Measurements from ENCODE around the gene OTOP1. TPM values are rescaled to one million over a fixed set of nuclear protein-coding genes. Genes with fewer than 3 reads are reported as not detected.
"Not testable (repeated sequence)": the region's sequence is repeated elsewhere in the genome, so short reads cannot be mapped to it uniquely, and the experiment has no call there.

OTOP1 gene
- total and polyA plus RNA-seq, 9 donors = not detected

DNA sequence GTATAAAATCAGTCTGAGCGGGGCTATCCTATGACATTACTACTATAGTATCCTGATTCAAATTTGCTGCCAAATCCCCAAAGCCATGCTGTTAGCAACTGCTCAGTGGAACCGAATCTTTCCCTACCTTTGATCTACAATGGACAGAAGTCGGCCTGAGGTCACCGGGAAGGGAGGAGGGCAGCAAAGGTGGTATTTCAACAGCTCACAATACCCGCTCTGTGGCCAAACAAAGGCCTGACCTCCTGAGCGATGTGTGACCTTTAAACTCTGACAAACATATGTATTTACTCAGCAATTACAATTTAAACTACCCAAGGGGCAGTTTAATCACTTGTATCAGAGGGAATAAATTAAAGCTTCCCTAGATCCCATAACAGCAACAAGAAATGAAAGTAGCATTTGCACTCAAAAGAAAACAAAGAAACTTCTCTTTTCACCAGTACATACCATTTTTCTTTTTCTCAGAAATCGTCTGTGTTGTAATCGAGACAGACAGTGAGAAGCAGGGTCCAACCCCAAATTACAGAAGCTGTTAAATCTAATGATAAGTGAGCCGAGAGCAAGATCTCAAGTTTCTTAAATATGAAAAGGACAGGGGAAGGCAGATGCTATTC is 32.9 kb upstream of the OTOP1 start:
- Histone ChIP-seq H3K27me3 (no peaks in the 10 kb centered on the region), H3K27ac (no peak overlapping the region), H3K4me3 (no peak overlapping the region), H3K4me1 (ENCODE audit: insufficient read depth) (no peaks in the 10 kb centered on the region), H3K9me3 (no peaks in the 10 kb centered on the region), H3K36me3 (no peaks in the 10 kb centered on the region)
- TF ChIP-seq POLR2A (IDR thresholded peaks at IDR 0.05) (no peak), EP300 (IDR thresholded peaks at IDR 0.05) (no peak)
- TF ChIP-seq, protein P1, sequence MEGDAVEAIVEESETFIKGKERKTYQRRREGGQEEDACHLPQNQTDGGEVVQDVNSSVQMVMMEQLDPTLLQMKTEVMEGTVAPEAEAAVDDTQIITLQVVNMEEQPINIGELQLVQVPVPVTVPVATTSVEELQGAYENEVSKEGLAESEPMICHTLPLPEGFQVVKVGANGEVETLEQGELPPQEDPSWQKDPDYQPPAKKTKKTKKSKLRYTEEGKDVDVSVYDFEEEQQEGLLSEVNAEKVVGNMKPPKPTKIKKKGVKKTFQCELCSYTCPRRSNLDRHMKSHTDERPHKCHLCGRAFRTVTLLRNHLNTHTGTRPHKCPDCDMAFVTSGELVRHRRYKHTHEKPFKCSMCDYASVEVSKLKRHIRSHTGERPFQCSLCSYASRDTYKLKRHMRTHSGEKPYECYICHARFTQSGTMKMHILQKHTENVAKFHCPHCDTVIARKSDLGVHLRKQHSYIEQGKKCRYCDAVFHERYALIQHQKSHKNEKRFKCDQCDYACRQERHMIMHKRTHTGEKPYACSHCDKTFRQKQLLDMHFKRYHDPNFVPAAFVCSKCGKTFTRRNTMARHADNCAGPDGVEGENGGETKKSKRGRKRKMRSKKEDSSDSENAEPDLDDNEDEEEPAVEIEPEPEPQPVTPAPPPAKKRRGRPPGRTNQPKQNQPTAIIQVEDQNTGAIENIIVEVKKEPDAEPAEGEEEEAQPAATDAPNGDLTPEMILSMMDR (IDR thresholded peaks at IDR 0.05) = no peak
- intact Hi-C loops (cut with DNase I) = loop anchor here in 3 of 4 donors (5.0 to 10.0 kb wide), 5 partner anchors 65 to 735 kb away; no protein-coding TSS in a partner anchor
- DNase-seq = no peak
- WGBS, 3 donors = 37 to 48% (median 38%) methylated on average over 9 of the region's 9 CpGs

DNA sequence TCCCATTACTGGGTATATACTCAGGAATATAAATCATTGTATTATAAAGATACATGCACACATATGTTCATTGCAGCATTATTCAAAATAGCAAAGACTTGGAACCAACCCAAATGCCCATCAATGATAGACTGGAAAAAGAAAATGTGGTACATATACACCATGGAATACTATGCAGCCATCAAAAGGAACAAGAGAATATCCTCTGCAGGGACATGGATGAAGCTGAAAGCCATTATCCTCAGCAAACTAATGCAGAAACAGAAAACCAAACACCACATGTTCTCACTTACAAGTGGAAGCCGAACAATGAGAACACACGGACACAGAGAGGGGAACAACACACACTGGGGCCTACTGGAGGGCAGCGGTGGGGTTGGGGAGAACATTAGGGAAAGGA is 31.0 kb upstream of the OTOP1 start:
- not testable (repeated sequence) for DNase-seq; H3K27ac ChIP-seq; H3K27me3 ChIP-seq; H3K4me1 ChIP-seq (ENCODE audit: insufficient read depth); H3K9me3 ChIP-seq; H3K36me3 ChIP-seq; H3K4me3 ChIP-seq
- 72 to 95% (median 92%) methylated on average over 3 of the region's 3 CpGs for WGBS, 3 donors
- intact Hi-C loops (cut with DNase I) = loop anchor here in 3 of 4 donors (5.0 to 10.0 kb wide), 5 partner anchors 67 to 737 kb away; no protein-coding TSS in a partner anchor

GRCh38 chr4:4256799-4257198 is 30.1 kb upstream of the OTOP1 start:
- WGBS, 3 donors = 70 to 73% (median 72%) methylated on average over 10 of the region's 10 CpGs
- Histone ChIP-seq H3K4me1 (ENCODE audit: insufficient read depth) (no peaks in the 10 kb centered on the region), H3K9me3 (no peaks in the 10 kb centered on the region), H3K36me3 (no peaks in the 10 kb centered on the region), H3K27me3 (no peaks in the 10 kb centered on the region), H3K4me3 (no peak overlapping the region), H3K27ac (no peak overlapping the region)
- DNase-seq = peak in 1 of 5 donors; percentile 25
- intact Hi-C loops (cut with DNase I) = loop anchor here in 3 of 4 donors (5.0 to 10.0 kb wide), 5 partner anchors 68 to 738 kb away; no protein-coding TSS in a partner anchor
- TF ChIP-seq POLR2A (IDR thresholded peaks at IDR 0.05) (no peak), EP300 (IDR thresholded peaks at IDR 0.05) (no peak)
- TF ChIP-seq, protein P1 (IDR thresholded peaks at IDR 0.05) = no peak

GRCh38 chr4:4254666-4255065 is 27.9 kb upstream of the OTOP1 start:
- H3K36me3 ChIP-seq = no peaks in the 10 kb centered on the region
- DNase-seq = no peak
- 74 to 81% (median 74%) methylated on average over 6 of the region's 6 CpGs for WGBS, 3 donors
- no peaks in the 10 kb centered on the region for H3K27me3 ChIP-seq
- no peaks in the 10 kb centered on the region for H3K9me3 ChIP-seq
- no peaks in the 10 kb centered on the region for H3K4me1 ChIP-seq (ENCODE audit: insufficient read depth)
- H3K27ac ChIP-seq = no peak overlapping the region
- TF ChIP-seq, protein P1 (IDR thresholded peaks at IDR 0.05) = no peak
- no peak for TF ChIP-seq EP300 (IDR thresholded peaks at IDR 0.05)
- no peak for TF ChIP-seq POLR2A (IDR thresholded peaks at IDR 0.05)
- H3K4me3 ChIP-seq = no peak overlapping the region
- intact Hi-C loops (cut with DNase I) = loop anchor here in 3 of 4 donors (5.0 to 10.0 kb wide), 5 partner anchors 70 to 740 kb away; no protein-coding TSS in a partner anchor

- intact Hi-C loops (cut with DNase I) = loop anchor here in 3 of 4 donors (10.0 kb wide), 4 partner anchors 71 to 741 kb away; no protein-coding TSS in a partner anchor
- Histone ChIP-seq H3K4me3 (no peak overlapping the region), H3K27ac (no peak overlapping the region), H3K27me3 (no peaks in the 10 kb centered on the region), H3K36me3 (no peaks in the 10 kb centered on the region), H3K4me1 (ENCODE audit: insufficient read depth) (no peaks in the 10 kb centered on the region), H3K9me3 (no peaks in the 10 kb centered on the region)
- WGBS, 3 donors = 75 to 83% (median 76%) methylated on average over 11 of the region's 11 CpGs
- no peak for DNase-seq
- no peak for TF ChIP-seq POLR2A (IDR thresholded peaks at IDR 0.05)
- no peak for TF ChIP-seq EP300 (IDR thresholded peaks at IDR 0.05)
- TF ChIP-seq, protein P1 (IDR thresholded peaks at IDR 0.05) = no peak
Measured at GRCh38 chr4:4254199-4254598, 27.5 kb upstream of the OTOP1 start.
